Measurements from ENCODE around the gene OVOL2.
"Not testable (repeated sequence)": the region's sequence is repeated elsewhere in the genome, so short reads cannot be mapped to it uniquely, and the experiment has no call there.

Gene OVOL2

GRCh38 chr20:18057101-18057993 lies at the start of gene OVOL2:
Gene OVOL2 (minus strand): TSS chr20:18057916. CDS start chr20:18057634, 282 bp downstream.
- DNase-seq: peak; percentile 61

DNA sequence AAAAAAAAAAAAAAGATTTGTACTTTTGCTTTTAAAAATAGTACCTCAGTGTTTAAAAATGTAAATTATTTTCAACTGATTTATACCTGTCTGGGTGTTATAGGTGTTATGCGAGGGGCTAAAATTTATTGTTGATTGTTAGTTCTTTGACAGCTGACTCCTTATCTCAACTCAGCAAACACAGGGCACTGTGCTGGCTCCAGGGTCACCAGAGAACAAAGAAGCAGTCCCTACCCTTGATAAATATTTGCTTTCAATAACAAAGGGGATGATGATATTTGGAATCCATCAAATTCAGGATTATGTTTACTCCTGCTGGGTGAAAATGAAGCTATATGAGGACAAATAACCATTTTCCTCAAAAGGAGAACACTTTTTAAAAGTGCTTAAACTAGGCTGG lies 45.8 kb upstream of the OVOL2 start:
- DNase-seq: peak; percentile 69

- DNase-seq: no peak
Observed at GRCh38 chr20:18101125-18101810, 43.6 kb upstream of the OVOL2 start.

GRCh38 chr20:18100569-18100968 lies 42.9 kb upstream of the OVOL2 start:
- not testable (repeated sequence) for DNase-seq

GRCh38 chr20:18094191-18094590 lies 36.5 kb upstream of the OVOL2 start:
- DNase-seq: no peak

DNA sequence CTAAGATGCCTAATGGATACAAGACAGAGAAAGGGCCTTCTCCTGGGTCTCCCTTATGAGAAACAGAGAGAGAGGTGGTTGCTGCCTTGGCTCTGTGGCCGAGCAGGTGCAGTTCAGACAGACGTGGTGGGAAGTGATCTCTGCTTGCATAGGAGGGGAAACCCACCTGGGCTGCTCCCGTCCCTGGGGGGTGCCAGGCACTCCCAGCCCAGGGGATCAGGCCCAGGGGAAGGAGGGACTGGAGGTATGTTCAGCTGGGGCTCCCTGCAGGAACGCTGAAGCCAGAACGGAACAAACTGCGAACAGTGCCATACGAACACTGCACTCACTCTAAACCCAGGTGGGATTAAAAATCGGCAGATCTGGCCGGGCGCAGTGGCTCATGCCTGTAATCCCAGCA lies 35.7 kb upstream of the OVOL2 start:
- DNase-seq: no peak

DNA sequence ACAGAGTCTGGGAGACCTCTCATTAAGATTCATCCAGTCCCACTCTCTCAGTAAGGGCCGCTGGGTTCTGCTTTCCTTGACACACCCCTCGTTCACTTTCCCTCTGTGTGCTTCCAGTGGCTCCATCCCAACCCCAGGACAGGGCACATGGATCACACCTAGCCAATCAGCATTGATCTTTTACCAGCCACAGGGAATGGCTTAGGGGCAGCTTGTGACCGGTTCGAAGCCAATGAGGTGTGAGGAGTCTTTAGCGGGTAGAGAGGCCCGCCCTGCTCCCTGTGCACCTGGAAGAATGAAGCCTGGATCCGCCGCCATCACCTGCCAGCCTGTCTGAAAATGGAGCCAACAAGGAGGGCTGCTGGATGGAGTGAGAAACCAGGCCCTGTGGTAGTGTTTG lies 35.2 kb upstream of the OVOL2 start:
- DNase-seq: no peak

- no peak for DNase-seq
Observed at GRCh38 chr20:18091623-18092022, 33.9 kb upstream of the OVOL2 start.

GRCh38 chr20:18090477-18090876 lies 32.8 kb upstream of the OVOL2 start:
- no peak for DNase-seq

GRCh38 chr20:18090044-18090443 lies 32.3 kb upstream of the OVOL2 start:
- DNase-seq: no peak

DNA sequence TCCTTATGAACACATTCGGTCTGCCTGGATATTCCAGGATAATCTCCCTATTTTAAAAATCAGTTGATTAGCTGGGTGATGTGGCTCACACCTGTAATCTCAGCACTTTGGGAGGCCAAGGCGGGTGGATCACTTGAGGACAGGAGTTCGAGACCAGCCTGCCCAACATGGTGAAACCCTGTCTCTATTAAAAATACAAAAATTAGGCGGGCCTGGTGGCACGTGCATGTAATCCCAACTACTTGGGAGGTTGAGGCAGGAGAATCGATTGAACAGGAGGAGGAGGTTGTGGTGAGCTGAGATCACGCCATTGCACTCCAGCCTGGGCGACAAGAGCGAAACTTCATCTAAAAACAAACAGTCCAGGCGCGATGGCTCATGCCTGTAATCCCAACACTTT lies 31.1 kb upstream of the OVOL2 start:
- not testable (repeated sequence) for DNase-seq

DNA sequence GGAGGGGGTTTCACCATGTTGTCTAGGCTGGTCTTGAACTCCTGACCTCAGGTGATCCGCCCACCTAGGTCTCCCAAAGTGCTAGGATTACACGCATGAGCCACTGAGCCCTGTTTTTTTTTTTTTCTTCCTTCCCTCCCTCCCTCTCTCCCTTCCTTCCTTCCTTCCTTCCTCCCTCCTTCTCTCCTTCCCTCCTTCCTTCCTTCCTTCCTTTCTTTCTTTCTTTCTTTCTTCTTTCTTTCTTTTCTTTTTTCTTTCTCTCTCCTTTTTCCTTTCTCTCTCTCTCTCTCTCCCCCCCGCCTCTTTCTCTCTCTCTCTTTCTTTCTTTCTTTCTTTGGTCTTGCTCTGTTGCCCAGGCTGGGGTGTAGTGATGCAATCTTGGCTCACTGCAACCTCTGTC lies 30.6 kb upstream of the OVOL2 start:
- DNase-seq: not testable (repeated sequence)

DNA sequence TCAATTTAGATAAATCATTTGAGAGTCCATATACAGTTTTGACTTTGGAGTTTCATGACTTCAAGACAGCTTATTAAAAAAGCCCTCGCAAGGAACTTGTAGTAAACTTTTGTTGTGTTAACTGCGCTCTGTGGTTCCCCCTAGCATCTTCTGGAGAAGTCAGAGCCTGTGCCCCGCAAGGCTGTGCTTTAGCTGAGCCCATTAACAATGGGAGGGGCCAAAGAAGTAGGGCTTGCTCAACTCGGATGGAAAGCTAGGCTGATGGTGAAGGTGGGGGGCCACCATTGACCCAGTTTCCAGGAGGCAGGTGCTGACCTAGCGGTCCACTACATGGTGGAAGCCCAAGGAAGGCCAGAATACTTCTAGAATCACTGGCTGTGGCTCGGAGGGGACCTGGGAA lies 29.3 kb upstream of the OVOL2 start:
- DNase-seq: no peak

DNA sequence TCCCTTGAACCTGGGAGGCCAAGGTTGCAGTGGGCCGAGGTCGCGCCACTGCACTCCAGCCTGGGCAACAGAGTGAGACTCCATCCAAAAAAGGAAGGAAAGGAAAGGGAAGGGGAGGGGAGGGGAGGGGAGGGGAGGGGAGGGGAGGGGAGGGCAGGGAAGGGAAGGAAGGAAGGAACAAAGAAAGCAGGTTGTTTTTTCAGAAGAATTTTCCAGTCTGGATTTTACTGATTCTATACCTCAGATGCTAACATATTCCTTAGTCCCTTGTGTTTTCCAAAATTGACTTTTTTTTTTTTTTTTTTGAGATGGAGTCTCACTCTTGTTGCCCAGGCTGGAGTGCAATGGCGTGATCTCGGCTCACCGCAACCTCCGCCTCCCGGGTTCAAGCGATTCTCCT lies 23.1 kb upstream of the OVOL2 start:
- DNase-seq: not testable (repeated sequence)

DNA sequence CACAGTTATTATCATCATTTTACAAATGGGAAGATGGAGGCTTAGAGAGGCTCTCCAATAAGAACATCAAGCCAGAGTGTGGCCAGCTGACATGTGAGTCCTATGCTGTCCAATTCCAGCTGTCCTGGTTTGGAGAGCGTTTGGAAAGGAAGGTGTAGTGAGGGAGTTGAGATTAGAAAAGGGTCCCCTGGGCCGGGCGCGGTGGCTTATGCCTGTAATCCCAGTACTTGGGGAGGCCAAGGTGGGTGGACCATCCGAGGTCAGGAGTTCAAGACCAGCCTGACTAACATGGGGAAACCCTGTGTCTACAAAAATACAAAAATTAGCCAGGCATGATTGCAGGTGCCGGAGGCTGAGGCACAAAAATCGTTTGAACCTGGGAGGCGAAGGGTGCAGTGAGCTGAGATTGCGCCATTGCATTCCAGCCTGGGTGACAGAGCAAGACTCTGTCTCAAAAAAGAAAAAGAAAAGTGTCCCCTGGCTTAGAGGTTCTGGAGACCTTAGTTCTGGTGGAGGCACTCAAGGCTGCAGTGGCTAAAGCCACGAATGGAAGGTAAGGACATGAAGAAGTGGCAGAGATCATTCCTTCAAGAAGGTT lies 22.1 kb upstream of the OVOL2 start:
- DNase-seq: no peak

- DNase-seq: no peak
Observed at GRCh38 chr20:18077157-18077556, 19.4 kb upstream of the OVOL2 start.

DNA sequence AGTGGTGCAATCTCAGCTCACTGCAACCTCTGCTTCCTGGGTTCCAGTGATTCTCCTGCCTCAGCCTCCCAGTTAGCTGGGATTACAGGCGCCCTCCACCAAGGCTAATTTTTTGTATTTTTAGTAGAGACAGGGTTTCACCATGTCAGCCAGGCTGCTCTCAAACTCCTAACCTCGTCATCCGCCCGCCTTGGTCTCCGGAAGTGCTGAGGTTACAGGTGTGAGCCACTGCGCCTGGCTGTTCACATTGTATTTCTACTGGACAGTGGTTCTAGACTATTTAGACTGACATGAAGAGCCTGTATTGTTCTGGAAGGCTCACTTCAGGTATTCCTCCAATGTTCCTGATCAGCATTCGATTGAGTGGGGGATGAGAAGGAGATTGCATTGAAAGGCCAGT lies 14.8 kb upstream of the OVOL2 start:
- no peak for DNase-seq

DNA sequence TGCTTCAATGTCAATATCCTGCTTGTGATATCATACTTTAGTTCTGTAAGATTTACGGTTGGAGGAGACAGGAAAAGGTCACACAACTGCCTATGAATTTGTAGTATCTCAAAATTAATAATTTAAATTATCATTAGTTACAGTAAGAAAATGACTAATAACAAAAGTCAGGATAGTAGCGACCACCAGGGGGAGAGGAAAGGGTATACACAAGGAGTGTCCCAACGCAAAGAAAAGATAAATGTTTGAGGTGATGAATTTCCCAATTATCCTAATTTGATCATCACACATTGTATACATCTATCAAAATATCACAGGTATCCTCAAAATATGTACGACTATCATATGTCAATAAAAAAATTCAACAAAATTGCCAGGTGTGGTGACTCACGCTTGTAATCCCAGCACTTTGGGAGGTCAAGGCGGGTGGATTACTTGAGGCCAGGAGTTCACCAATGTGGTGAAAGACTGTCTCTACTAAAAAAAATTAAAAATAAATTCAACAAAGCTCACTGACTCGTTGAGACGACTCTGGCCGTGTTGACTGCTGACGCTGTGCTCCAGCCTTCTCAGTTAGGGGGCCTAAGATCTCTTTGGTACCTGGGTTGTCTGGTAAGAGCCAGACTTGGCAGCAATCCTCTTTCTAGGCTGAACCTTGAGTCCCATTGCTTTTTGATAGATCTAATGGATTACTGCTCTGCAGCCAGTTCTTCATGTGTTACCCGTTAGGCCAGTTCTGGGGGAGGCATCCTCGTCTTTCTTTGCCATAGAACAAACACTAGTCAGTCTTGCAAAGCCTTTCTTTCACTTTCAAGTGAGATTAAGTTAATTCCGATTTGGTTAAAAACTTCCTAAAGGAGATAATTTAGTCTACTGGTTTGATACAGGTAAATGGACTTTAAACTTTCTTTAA lies 9.0 kb upstream of the OVOL2 start:
- no peak for DNase-seq

DNA sequence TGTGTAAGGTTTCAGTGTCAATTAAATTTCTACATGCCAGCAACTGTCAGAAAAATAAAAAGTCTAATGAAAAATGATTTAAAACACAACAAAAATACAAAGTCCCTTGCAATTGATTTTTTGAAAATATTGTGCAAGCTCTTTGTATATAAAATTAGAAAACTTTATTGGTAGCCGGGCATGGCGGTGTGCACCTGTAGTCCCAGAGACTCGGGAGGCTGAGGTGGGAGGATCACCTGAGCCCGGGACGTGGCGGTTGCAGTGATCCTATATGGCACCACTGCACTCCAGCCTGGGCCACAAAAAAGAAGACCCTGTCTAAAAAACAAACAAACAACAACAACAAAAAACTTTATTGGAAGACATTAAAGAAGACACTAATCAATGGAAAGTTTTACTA lies 6.0 kb upstream of the OVOL2 start:
- no peak for DNase-seq

- no peak for DNase-seq
Observed at GRCh38 chr20:18059603-18060002, 1.9 kb upstream of the OVOL2 start.

DNA sequence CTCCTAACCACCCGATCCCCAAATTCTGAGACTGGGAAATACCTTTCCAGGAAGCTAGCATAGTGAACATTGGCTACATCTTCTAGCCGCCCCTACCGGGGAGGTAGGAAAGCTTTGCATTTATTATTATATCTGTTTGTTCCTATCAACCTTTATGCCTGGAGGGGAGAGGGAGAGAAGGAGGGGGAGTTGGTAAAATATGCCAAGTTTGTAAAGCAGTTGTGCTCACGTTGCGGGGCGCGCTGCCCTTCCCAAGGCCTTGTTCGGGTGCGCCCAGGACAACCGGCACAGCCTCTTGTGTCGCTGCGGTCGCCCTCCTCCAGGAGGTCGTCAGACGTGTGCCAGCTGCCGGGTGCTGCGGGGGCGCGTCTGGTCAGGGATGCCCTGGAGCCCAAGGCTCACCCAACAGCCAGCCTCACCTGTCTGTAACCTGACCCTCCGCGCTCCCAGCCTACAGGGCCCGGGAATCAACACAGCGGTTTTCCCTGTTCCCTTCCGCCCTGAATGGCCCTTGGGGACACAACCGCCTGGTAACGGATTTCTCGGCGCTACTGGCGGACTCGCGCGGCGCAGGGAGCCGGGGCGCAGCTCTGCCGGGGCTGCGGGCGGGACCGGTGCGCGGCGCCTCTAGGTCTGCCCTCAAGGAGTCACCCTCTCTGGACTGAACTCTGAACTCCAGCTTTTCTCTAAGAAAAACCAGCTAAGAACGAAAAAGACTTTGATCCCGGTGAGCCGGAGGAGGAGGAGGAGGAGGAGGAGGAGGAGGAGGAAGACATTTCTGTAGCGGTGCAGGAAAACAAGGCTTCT lies 1.1 kb upstream of the OVOL2 start:
- peak; percentile 69 for DNase-seq

DNA sequence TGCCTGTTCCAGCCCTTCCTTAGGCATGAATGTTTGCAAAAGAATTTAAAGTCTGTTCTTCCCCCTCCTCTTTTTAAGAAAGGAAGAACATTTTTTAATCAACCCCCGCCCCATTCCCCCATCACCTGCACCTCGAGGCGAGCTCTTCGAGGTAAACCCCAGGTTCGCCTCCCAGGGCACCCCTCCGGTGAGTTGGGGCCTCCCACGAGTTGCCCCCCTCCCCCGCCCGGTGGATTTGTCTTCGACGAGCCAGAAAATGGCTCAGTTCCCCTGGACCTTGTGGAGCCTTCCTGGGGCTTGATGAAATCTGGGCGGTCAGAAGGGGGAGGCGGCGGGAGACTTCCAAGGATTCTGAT lies 256 bp upstream of the OVOL2 start:
- peak; percentile 61 for DNase-seq
